Measurements from ENCODE around the gene UBE2J2. TPM values are rescaled to one million over a fixed set of nuclear protein-coding genes. Genes with fewer than 3 reads are reported as not detected.

The UBE2J2 gene
- total and polyA plus RNA-seq, 4 donors: 36.0 to 57.4 (median 47.1) TPM

DNA sequence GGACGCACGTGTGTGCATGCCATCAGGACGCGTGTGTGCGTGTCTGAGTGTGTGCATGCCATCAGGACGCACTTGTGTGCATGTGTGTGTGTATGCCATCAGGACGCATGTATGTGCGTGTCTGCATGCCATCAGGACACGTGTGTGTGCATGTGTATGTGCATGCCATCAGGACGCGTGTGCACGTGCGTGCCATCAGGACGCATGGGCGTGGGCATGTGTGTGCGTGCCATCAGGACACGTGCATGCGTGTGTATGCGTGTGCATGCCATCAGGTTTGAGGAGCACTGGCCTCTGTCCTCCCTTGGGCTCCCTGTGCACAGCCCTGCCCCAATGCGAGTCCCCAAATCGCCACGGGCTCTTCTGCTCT lies 14.6 kb downstream of the UBE2J2 start:
- Histone ChIP-seq H3K27ac (ENCODE audit: low read depth in 1 of 2, low read length in 1 of 2) (no peak overlapping the region), H3K9ac (ENCODE audit: insufficient read depth in 1 of 2, low read length in 2 of 2) (no peak overlapping the region), H3K36me3 (ENCODE audit: control insufficient read depth in 4 of 4, insufficient read depth in 4 of 4, low read length in 4 of 4) (peaks cover 8 to 64% (median 16%) of the 10 kb centered on the region in 4 donors), H3K9me3 (ENCODE audit: control insufficient read depth in 4 of 4, insufficient read depth in 3 of 4, low read length in 3 of 4) (peaks cover 0 to 5% (median 0%) of the 10 kb centered on the region in 4 donors), H3K27me3 (ENCODE audit: control insufficient read depth in 3 of 3, insufficient read depth in 3 of 3, low read length in 2 of 3) (no peaks in the 10 kb centered on the region), H3K4me1 (ENCODE audit: control insufficient read depth in 5 of 5, insufficient read depth in 5 of 5, low read length in 5 of 5) (peaks cover 0 to 10% (median 0%) of the 10 kb centered on the region in 5 donors), H3K4me3 (no peak overlapping the region)
- ATAC-seq (ENCODE audit: insufficient read depth, low FRiP score) (no peak), DNase-seq (no peak)
- no peak for TF ChIP-seq CTCF (IDR thresholded peaks at IDR 0.05; ENCODE audit: control extremely low read depth, extremely low read depth)
- whole genome bisulfite sequencing, 2 donors: 96 to 97% methylated on average over 22 of the region's 22 CpGs

DNA sequence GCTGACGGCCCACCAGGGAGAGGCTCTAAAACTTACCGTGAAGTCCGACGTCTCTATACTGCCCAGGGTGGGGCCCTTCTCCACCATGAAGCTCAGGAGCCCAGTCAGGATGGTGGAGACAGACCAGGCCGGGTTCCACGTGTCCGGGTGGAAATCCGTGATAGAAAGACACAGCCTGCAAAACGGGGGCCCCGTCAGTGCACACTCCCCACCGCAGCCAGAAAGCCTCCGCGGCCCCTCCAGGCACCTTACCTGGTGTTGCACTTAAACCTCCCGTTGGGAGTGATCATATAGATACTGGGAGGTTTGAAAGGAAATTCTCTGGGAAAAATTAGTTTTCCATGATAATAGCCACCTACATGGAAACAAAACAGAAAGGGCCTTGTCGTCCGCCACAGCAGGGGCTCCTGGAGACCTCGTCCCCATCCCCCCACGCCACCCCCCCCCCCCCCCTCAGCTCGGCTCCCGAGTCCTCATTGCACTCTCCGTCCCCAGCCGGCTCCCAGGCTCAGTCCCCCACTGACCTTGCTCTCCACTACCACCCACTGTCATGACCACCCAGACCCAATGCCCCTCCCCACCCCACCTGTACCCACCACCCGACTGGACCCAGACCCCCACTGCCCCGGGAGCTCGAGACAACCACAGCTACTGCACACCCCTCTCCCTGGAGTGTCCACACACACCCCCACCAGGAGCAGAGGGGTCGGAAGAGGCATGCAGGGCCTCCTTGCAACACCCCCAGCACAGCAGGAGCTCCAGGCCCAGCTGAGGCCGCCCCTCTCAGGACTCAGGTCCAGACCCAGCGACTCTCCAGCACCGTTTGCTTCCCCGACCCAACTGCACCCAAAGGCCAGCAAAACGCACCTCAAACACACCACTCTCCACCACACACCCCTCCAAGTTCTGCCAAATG lies 16.4 kb downstream of the UBE2J2 start:
- peaks cover 0 to 10% (median 0%) of the 10 kb centered on the region in 5 donors for H3K4me1 ChIP-seq (ENCODE audit: control insufficient read depth in 5 of 5, insufficient read depth in 5 of 5, low read length in 5 of 5)
- no peak for TF ChIP-seq CTCF (IDR thresholded peaks at IDR 0.05; ENCODE audit: control extremely low read depth, extremely low read depth)
- H3K27me3 ChIP-seq (ENCODE audit: control insufficient read depth in 3 of 3, insufficient read depth in 3 of 3, low read length in 2 of 3): no peaks in the 10 kb centered on the region
- ATAC-seq (ENCODE audit: insufficient read depth, low FRiP score) (no peak), DNase-seq (no peak)
- H3K9me3 ChIP-seq (ENCODE audit: control insufficient read depth in 4 of 4, insufficient read depth in 3 of 4, low read length in 3 of 4): peaks cover 0 to 5% (median 0%) of the 10 kb centered on the region in 4 donors
- no peak overlapping the region for H3K27ac ChIP-seq (ENCODE audit: low read depth in 1 of 2, low read length in 1 of 2)
- peaks cover 8 to 64% (median 12%) of the 10 kb centered on the region in 4 donors for H3K36me3 ChIP-seq (ENCODE audit: control insufficient read depth in 4 of 4, insufficient read depth in 4 of 4, low read length in 4 of 4)
- 96 to 97% methylated on average over 31 of the region's 31 CpGs for WGBS, 2 donors
- H3K4me3 ChIP-seq: no peak overlapping the region
- no peak overlapping the region for H3K9ac ChIP-seq (ENCODE audit: insufficient read depth in 1 of 2, low read length in 2 of 2)

- no peak for DNase-seq
Measured at GRCh38 chr1:1255611-1256010, 18.0 kb downstream of the UBE2J2 start.

More at GRCh38 chr1:1255611-1256010, 18.0 kb downstream of the UBE2J2 start:
- Histone ChIP-seq H3K27ac (ENCODE audit: low read depth in 1 of 2, low read length in 1 of 2) (no peak overlapping the region), H3K9ac (ENCODE audit: insufficient read depth in 1 of 2, low read length in 2 of 2) (no peak overlapping the region), H3K9me3 (ENCODE audit: control insufficient read depth in 4 of 4, insufficient read depth in 3 of 4, low read length in 3 of 4) (peaks cover 0 to 5% (median 0%) of the 10 kb centered on the region in 4 donors), H3K27me3 (ENCODE audit: control insufficient read depth in 3 of 3, insufficient read depth in 3 of 3, low read length in 2 of 3) (no peaks in the 10 kb centered on the region), H3K36me3 (ENCODE audit: control insufficient read depth in 4 of 4, insufficient read depth in 4 of 4, low read length in 4 of 4) (peaks cover 5 to 57% (median 11%) of the 10 kb centered on the region in 4 donors), H3K4me3 (no peak overlapping the region), H3K4me1 (ENCODE audit: control insufficient read depth in 5 of 5, insufficient read depth in 5 of 5, low read length in 5 of 5) (peaks cover 0 to 5% (median 0%) of the 10 kb centered on the region in 5 donors)
- no peak for ATAC-seq (ENCODE audit: insufficient read depth, low FRiP score)
- TF ChIP-seq CTCF (IDR thresholded peaks at IDR 0.05; ENCODE audit: control extremely low read depth, extremely low read depth): no peak
- 96% methylated on average over 10 of the region's 10 CpGs for WGBS, 2 donors
